ENCODE data around the gene OXCT1. TPM values are rescaled to one million over a fixed set of nuclear protein-coding genes. Genes with fewer than 3 reads are reported as not detected.

The OXCT1 gene
- total and polyA plus RNA-seq, 9 of the 15 experiments (the other 6 are each of a cell fraction or from before 2014, with no cell fraction given) = 24.7 to 61.2 (median 41.9) TPM

DNA sequence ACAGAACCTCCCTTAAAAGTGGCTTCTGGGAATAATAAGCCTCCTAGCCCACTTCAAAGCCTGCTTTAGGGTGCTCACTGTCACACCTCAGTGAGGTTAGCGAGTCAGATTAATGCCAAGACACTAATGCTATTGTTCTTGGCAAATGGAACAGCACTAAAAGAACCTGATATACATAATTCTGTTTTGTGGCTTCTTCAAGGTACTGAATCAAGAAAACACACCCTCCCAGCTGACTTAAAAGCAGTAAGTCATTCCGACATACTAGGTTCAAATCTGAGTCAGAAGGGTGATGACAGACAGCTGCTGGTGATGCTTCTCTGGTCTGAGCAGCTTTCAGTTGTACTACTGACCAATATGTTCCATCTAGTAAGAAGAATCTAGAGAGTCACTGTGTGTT lies 121.6 kb downstream of the OXCT1 start (continued):
- TF ChIP-seq SAP30 (IDR thresholded peaks at IDR 0.05; ENCODE audit: borderline replicate concordance, insufficient read depth, low read depth, low read length, poor library complexity, severe bottlenecking) = no peak
- TF ChIP-seq MEIS2 (IDR thresholded peaks at IDR 0.05; ENCODE audit: partially characterized antibody) = peak; percentile 48

DNA sequence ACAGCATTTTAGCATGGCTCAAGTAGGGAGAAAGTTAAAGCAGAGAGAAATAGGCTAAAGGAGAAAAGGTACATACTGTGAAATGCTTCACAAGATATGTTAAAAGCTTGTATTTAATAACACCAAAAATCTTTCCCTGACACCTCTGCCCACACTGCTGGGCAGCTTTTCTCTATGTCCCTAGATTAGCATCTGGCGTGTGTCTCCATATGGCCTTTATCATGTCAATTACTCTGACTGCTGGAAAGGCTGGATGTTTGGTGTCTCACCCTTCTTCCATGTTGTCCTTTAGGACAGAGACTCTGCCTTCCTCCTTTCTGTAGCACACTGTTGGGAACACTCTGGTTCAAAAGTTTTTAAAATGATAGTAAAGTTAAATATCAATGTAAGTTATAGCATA lies 122.5 kb downstream of the OXCT1 start:
- intact Hi-C loops (cut with micrococcal nuclease) = no loop called here
- no peak overlapping the region for H3K4me3 ChIP-seq
- no TSS peak for BruUV-seq (replicated peaks)

More for the DNA sequence above, 122.5 kb downstream of the OXCT1 start:
- Histone ChIP-seq H3K9me1 (ENCODE audit: control insufficient read depth, insufficient read depth, low read length) (peaks cover 2% of the 10 kb centered on the region), H3K9ac (ENCODE audit: insufficient read depth in 1 of 2, low read depth in 2 of 2, low read length in 2 of 2) (no peak overlapping the region), H3K36me3 (ENCODE audit: control insufficient read depth, insufficient read depth, low read length) (peaks cover 26% of the 10 kb centered on the region), H3K27ac (ENCODE audit: extremely low read depth, low read depth, low read length) (no peak overlapping the region), H3K79me2 (ENCODE audit: control insufficient read depth, insufficient read depth, low read length) (no peaks in the 10 kb centered on the region), H2AFZ (ENCODE audit: low read depth, low read length) (no peak overlapping the region), H4K20me1 (replicated peaks; ENCODE audit: control insufficient read depth, insufficient read depth, low read length) (no peaks in the 10 kb centered on the region), H3K4me2 (ENCODE audit: insufficient read depth, low read length) (no peak overlapping the region), H3K9me3 (replicated peaks; ENCODE audit: control insufficient read depth, insufficient read depth, low read depth, low read length) (no peaks in the 10 kb centered on the region), H3K27me3 (ENCODE audit: control insufficient read depth in 2 of 2, insufficient read depth in 2 of 2, low read length in 2 of 2) (no peaks in the 10 kb centered on the region), H3K4me1 (replicated peaks in 1 of 2; ENCODE audit: control insufficient read depth in 2 of 2, insufficient read depth in 2 of 2, low read length in 2 of 2) (no peaks in the 10 kb centered on the region)
- CTCF ChIA-PET (ENCODE audit: low intra/inter-chr PET ratio) = no interaction called here
- in situ Hi-C loops (cut with MboI) = no loop called here
- 39% methylated on average over 1 of the region's 1 CpG for WGBS (ENCODE audit: insufficient coverage, low coverage, missing lambda C conversion rate)
- POLR2A ChIA-PET = interaction anchor here (0.7 kb wide), 1 partner anchor 61 kb away, joined by 3 read pairs; no protein-coding TSS in a partner anchor
- ATAC-seq (no peak), DNase-seq (ENCODE audit: extremely low read depth in 1 of 4, low spot score in 3 of 4) (no peak), FAIRE-seq (no peak)
- TF ChIP-seq NR2C2 (CRISPR knock-in tag; IDR thresholded peaks at IDR 0.05) (no peak), NR2C2 (tag; IDR thresholded peaks at IDR 0.05) (no peak), WHSC1 (IDR thresholded peaks at IDR 0.05; ENCODE audit: low read length) (no peak), SMARCC2 (IDR thresholded peaks at IDR 0.05; ENCODE audit: low read depth) (no peak), SLC30A9 (CRISPR knock-in tag; IDR thresholded peaks at IDR 0.05) (no peak), ZNF124 (CRISPR knock-in tag; IDR thresholded peaks at IDR 0.05) (no peak), CTBP1 (IDR thresholded peaks at IDR 0.05; ENCODE audit: borderline replicate concordance) (no peak), ZNF586 (CRISPR knock-in tag; conservative IDR thresholded peaks at IDR 0.05) (no peak), TRIM28 (IDR thresholded peaks at IDR 0.05) (no peak), ZNF561 (CRISPR knock-in tag; conservative IDR thresholded peaks at IDR 0.05) (no peak), EZH2 (IDR thresholded peaks at IDR 0.05; ENCODE audit: borderline replicate concordance, low read depth, low read length) (no peak), ESRRB (CRISPR knock-in tag; IDR thresholded peaks at IDR 0.05; ENCODE audit: borderline replicate concordance) (no peak), RBM22 (IDR thresholded peaks at IDR 0.05; ENCODE audit: low read depth, low read length, poor library complexity, severe bottlenecking) (no peak), RBBP5 (IDR thresholded peaks at IDR 0.05; ENCODE audit: borderline replicate concordance, insufficient read depth, low read length, poor library complexity, severe bottlenecking) (no peak)
- TF ChIP-seq, protein P1, sequence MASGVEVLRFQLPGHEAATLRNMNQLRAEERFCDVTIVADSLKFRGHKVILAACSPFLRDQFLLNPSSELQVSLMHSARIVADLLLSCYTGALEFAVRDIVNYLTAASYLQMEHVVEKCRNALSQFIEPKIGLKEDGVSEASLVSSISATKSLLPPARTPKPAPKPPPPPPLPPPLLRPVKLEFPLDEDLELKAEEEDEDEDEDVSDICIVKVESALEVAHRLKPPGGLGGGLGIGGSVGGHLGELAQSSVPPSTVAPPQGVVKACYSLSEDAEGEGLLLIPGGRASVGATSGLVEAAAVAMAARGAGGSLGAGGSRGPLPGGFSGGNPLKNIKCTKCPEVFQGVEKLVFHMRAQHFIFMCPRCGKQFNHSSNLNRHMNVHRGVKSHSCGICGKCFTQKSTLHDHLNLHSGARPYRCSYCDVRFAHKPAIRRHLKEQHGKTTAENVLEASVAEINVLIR (CRISPR knock-in tag; IDR thresholded peaks at IDR 0.05) = no peak

Measured in K562 (cell line).